PC-9 (cell line): ENCODE data around the gene RIPK3.

ENCODE experiments used
- EZH2 ChIP-seq: fragments of 200-600 bp; sonication (generic); IDR thresholded peaks from 2 replicates; pipeline ENCODE4 v1.8.0; 2017; ENCODE audit warnings: antibody characterized with exemption, low read depth
- TF ChIP-seq, protein P1 (sequence below): fragments of 200-600 bp; sonication (generic); conservative IDR thresholded peaks from 2 replicates; pipeline ENCODE4 v1.6.1; 2017; ENCODE audit warnings: mixed run types, antibody characterized with exemption, mild to moderate bottlenecking, moderate library complexity

DNA sequence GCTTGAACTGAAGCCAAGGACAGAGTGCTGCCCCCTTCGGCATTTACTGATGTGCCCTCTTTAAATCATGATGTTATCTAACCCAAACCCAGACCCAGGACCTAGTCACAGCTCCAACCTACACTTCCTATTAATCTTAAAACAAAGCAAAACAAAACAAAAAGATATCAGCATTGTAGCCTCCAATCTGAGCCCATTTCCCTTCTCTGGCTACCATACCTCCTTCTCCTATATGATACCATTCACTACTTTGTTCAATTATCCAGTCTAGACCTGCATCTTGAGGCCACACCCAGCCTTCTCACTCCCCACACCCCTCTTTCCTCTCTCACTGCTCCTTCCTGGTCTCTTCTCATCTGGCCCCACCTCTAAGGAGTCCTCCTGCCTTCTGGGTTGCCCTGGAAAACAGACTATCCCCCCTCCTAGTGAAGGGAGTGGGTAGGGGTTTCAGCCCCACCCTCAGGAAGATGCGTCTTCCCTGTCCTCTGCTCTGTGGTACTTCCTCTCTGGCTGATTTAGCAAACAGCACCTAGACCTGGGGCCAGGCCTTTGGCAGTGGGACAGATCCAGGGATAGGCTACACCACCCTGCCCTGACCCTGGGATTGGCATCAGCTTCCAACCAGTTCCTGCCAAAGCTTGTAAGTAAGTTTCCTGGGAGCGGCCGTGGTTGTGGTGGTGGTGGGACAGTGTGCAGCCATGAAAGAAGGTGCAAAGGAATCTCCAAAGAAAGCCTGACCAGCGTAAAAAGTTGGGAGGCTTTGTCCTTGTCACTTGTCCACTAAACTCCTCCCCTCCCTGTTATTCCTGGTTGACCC, 25.2 kb downstream of the RIPK3 start:
- TF ChIP-seq, protein P1, sequence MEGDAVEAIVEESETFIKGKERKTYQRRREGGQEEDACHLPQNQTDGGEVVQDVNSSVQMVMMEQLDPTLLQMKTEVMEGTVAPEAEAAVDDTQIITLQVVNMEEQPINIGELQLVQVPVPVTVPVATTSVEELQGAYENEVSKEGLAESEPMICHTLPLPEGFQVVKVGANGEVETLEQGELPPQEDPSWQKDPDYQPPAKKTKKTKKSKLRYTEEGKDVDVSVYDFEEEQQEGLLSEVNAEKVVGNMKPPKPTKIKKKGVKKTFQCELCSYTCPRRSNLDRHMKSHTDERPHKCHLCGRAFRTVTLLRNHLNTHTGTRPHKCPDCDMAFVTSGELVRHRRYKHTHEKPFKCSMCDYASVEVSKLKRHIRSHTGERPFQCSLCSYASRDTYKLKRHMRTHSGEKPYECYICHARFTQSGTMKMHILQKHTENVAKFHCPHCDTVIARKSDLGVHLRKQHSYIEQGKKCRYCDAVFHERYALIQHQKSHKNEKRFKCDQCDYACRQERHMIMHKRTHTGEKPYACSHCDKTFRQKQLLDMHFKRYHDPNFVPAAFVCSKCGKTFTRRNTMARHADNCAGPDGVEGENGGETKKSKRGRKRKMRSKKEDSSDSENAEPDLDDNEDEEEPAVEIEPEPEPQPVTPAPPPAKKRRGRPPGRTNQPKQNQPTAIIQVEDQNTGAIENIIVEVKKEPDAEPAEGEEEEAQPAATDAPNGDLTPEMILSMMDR = no peak
- no peak for TF ChIP-seq EZH2
